A673 (cell line): ENCODE results near the gene THSD7B. TPM values are rescaled to one million over a fixed set of nuclear protein-coding genes. Genes with fewer than 3 reads are reported as not detected.

Experiments used
- BruUV-seq: library from RNA; stranded (reverse); fragments of 400-500 nt; replicated peaks from 2 replicates; lab custom pipeline; 2021; lab: Mats Ljungman, UMichigan
- CTCF ChIA-PET: fragments of 300-600 bp; sonication (Branson Sonifier 250); formaldehyde crosslinking; loops from one replicate; lab custom pipeline; 2022; ENCODE audit warnings: antibody characterized with exemption; lab: Charles Lee
- POLR2A ChIA-PET: fragments of 300-600 bp; sonication (Branson Sonifier 250); formaldehyde crosslinking; loops from one replicate; lab custom pipeline; 2022; ENCODE audit warnings: antibody characterized with exemption; ENCODE audit not compliant: low non-redundant PET; lab: Charles Lee
- DNase-seq: peaks from one replicate; pipeline ENCODE4 v3.0.0-alpha.2; 2015; ENCODE audit warnings: low spot score
- H3K27ac ChIP-seq: fragments of 200-600 bp; sonication (generic); 2 replicates; pipeline ENCODE4 v1.5.1; 2016; ENCODE audit warnings: mixed run types, low read depth, mild to moderate bottlenecking, mixed read lengths, antibody characterized with exemption, low read length; ENCODE audit not compliant: poor library complexity, severe bottlenecking
- H3K27me3 ChIP-seq: fragments of 200-600 bp; sonication (generic); replicated peaks from 2 replicates; pipeline ENCODE4 v1.6.1; 2017; ENCODE audit warnings: mixed run types, low read depth, mild to moderate bottlenecking, mixed read lengths, antibody characterized with exemption, low read length; ENCODE audit not compliant: insufficient read depth, poor library complexity
- H3K36me3 ChIP-seq: fragments of 200-600 bp; sonication (generic); 2 replicates; pipeline ENCODE4 v1.6.1; 2016; ENCODE audit warnings: mixed run types, mild to moderate bottlenecking, mixed read lengths, antibody characterized with exemption, low read length; ENCODE audit not compliant: insufficient read depth, poor library complexity, severe bottlenecking
- H3K4me1 ChIP-seq: fragments of 200-600 bp; sonication (generic); 2 replicates; pipeline ENCODE4 v1.6.1; 2017; ENCODE audit warnings: mixed run types, mild to moderate bottlenecking, mixed read lengths, antibody characterized with exemption, low read length; ENCODE audit not compliant: insufficient read depth, poor library complexity, severe bottlenecking
- H3K4me3 ChIP-seq: fragments of 200-600 bp; sonication (generic); 2 replicates; pipeline ENCODE4 v1.5.1; 2016; ENCODE audit warnings: low read depth, mixed run types, mild to moderate bottlenecking, mixed read lengths, low read length; ENCODE audit not compliant: poor library complexity, severe bottlenecking
- H3K9me3 ChIP-seq: fragments of 200-600 bp; sonication (generic); 2 replicates; pipeline ENCODE4 v1.6.1; 2016; ENCODE audit warnings: mixed run types, low read depth, mild to moderate bottlenecking, mixed read lengths, antibody characterized with exemption, low read length; ENCODE audit not compliant: poor library complexity, severe bottlenecking
- CTCF ChIP-seq: fragments of 300-800, 200-600 bp; sonication (generic); conservative IDR thresholded peaks from 2 replicates; pipeline ENCODE4 v1.5.1; 2017; ENCODE audit warnings: low read depth, mild to moderate bottlenecking, antibody characterized with exemption, low read length, moderate library complexity, mixed read lengths
- EZH2 ChIP-seq: fragments of 200-600 bp; sonication (generic); IDR thresholded peaks from 2 replicates; pipeline ENCODE4 v1.6.1; 2017; ENCODE audit warnings: borderline replicate concordance, low read depth, mild to moderate bottlenecking, mixed read lengths, antibody characterized with exemption, low read length; ENCODE audit not compliant: poor library complexity, severe bottlenecking
- intact Hi-C: fragments of 100-400 bp; cut with micrococcal nuclease; formaldehyde crosslinking; loops from one replicate; pipeline ENCODE4 v1.10.0; 2022; ENCODE audit not compliant: unreplicated experiment
- total RNA-seq: library from RNA; stranded (reverse); gene quantifications from 2 replicates; pipeline ENCODE4 v1.2.3, GENCODE V29; 2021

Gene THSD7B
- total RNA-seq, 1 experiment from 2014 or later = not detected

GRCh38 chr2:137300987-137301386 is 535.6 kb downstream of the THSD7B start:
- CTCF ChIA-PET = no interaction called here
- no peak for DNase-seq
- no peak for TF ChIP-seq CTCF
- TF ChIP-seq EZH2 = no peak
- no TSS peak for BruUV-seq
- no peak overlapping the region for H3K4me3 ChIP-seq
- no peaks in the 10 kb centered on the region for H3K27me3 ChIP-seq
- intact Hi-C loops = no loop called here
- H3K4me1 ChIP-seq = no peaks in the 10 kb centered on the region
- H3K27ac ChIP-seq = no peak overlapping the region
- H3K9me3 ChIP-seq = peaks cover 5% of the 10 kb centered on the region
- POLR2A ChIA-PET = no interaction called here
- H3K36me3 ChIP-seq = no peaks in the 10 kb centered on the region

GRCh38 chr2:137302957-137303356 is 537.6 kb downstream of the THSD7B start:
- H3K36me3 ChIP-seq = no peaks in the 10 kb centered on the region
- H3K4me1 ChIP-seq = no peaks in the 10 kb centered on the region
- no peak for DNase-seq
- intact Hi-C loops = no loop called here
- POLR2A ChIA-PET = no interaction called here
- no TSS peak for BruUV-seq
- no peak for TF ChIP-seq EZH2
- TF ChIP-seq CTCF = no peak
- peaks cover 5% of the 10 kb centered on the region for H3K9me3 ChIP-seq
- no peak overlapping the region for H3K4me3 ChIP-seq
- no peak overlapping the region for H3K27ac ChIP-seq
- no peaks in the 10 kb centered on the region for H3K27me3 ChIP-seq
- CTCF ChIA-PET = no interaction called here

GRCh38 chr2:137316075-137316474 is 550.7 kb downstream of the THSD7B start:
- Histone ChIP-seq H3K9me3 (no peaks in the 10 kb centered on the region), H3K36me3 (no peaks in the 10 kb centered on the region), H3K27me3 (no peaks in the 10 kb centered on the region), H3K4me3 (no peak overlapping the region), H3K27ac (no peak overlapping the region), H3K4me1 (no peaks in the 10 kb centered on the region)
- POLR2A ChIA-PET = no interaction called here
- DNase-seq = no peak
- no peak for TF ChIP-seq EZH2
- TF ChIP-seq CTCF = no peak
- intact Hi-C loops = no loop called here
- CTCF ChIA-PET = no interaction called here
- no TSS peak for BruUV-seq
